Sigmoid colon (tissue), 7 donors: ENCODE measurements around the gene ABCB8. TPM values are rescaled to one million over a fixed set of nuclear protein-coding genes. Genes with fewer than 3 reads are reported as not detected.

Experiments used
- DNase-seq: peaks from one replicate; pipeline ENCODE4 v3.0.0-alpha.2; 2019
- H3K27ac ChIP-seq, 4 donors: fragments of 200-600 bp; sonication (generic); one replicate each; pipeline ENCODE4 v1.5.1; 2016 to 2019; ENCODE audit warnings: mild to moderate bottlenecking in 1 of 4
- H3K27me3 ChIP-seq, 3 donors: fragments of 200-600 bp; sonication (generic); one replicate each; pipeline ENCODE4 v1.5.1; 2019; ENCODE audit warnings: mild to moderate bottlenecking in 1 of 3
- H3K36me3 ChIP-seq, 4 donors: fragments of 200-600 bp; sonication (generic); one replicate each; pipeline ENCODE4 v1.5.1; 2016 to 2019
- H3K4me1 ChIP-seq, 4 donors: fragments of 200-600 bp; sonication (generic); one replicate each; pipeline ENCODE4 v1.5.1; 2017 to 2019
- H3K4me3 ChIP-seq, 4 donors: fragments of 200-600 bp; sonication (generic); one replicate each; pipeline ENCODE4 v1.5.1; 2017 to 2019; ENCODE audit warnings: mild to moderate bottlenecking in 2 of 4, moderate library complexity in 1 of 4
- H3K9me3 ChIP-seq, 4 donors: fragments of 200-600 bp in 3 of 4; sonication (generic) in 3 of 4; one replicate each; pipeline versions ENCODE4 v1.5.1 to v1.6.1; 2013 to 2019
- EP300 ChIP-seq, 4 donors: sonication (generic); formaldehyde crosslinking; IDR thresholded peaks; one replicate each; pipeline ENCODE4 v1.6.1; 2017; ENCODE audit warnings: antibody characterized with exemption in 4 of 4
- POLR2A ChIP-seq, 2 donors: fragments of 450-650 bp; IDR thresholded peaks; one replicate each; pipeline ENCODE4 v1.6.1; 2016; ENCODE audit warnings: antibody characterized with exemption in 2 of 2, mild to moderate bottlenecking in 2 of 2, moderate library complexity in 2 of 2
- POLR2AphosphoS5 ChIP-seq, 4 donors: sonication (generic); formaldehyde crosslinking; IDR thresholded peaks; one replicate each; pipeline ENCODE4 v1.6.1; 2017; ENCODE audit warnings: antibody characterized with exemption in 4 of 4
- WGBS, 2 donors: extraction: QIAGEN DNeasy Blood & Tissue Kit; methylation state at CpG; one replicate each; pipeline ENCODE4 v1.1.7; 2013; 5-methylcytosine and 5-hydroxymethylcytosine counted together
- intact Hi-C: fragments of 100-400 bp; cut with DNase I; formaldehyde crosslinking; loops from one replicate; pipeline ENCODE4 v1.15.1; 2023
- polyA plus RNA-seq, 3 donors: library from polyadenylated mRNA; stranded (reverse); fragments of 200-250 nt; gene quantifications; one replicate each; pipeline ENCODE4 v1.2.3, GENCODE V29; 2013
- total RNA-seq, 4 donors: library from RNA; depleted of rRNA; stranded (reverse); fragments of >200 nt; gene quantifications; one replicate each; pipeline ENCODE4 v1.1.0, GENCODE V29; 2016
- TF ChIP-seq, protein P1 (sequence below), 4 experiments: fragments of 450-650 bp in 3 of 4; fragments of 200-600 bp in 1 of 4; IDR thresholded peaks; one replicate each; pipeline ENCODE4 v1.5.1; 2016 to 2019; ENCODE audit warnings: antibody characterized with exemption in 4 of 4, mild to moderate bottlenecking in 3 of 4, moderate library complexity in 2 of 4
- donor health status: healthy with polysubstance abuse.
- donor health status: Bipolar disorder and iron deficiency.
- donor health status: healthy.

Gene ABCB8
- total and polyA plus RNA-seq, 7 donors: 3.0 to 32.8 (median 18.3) TPM

GRCh38 chr7:150982351-150982750 lies 45.9 kb upstream of the ABCB8 start:
- peaks cover 0 to 34% (median 29%) of the 10 kb centered on the region in 4 donors for H3K4me1 ChIP-seq
- DNase-seq: no peak
- no peaks in the 10 kb centered on the region for H3K27me3 ChIP-seq
- 34 to 49% methylated on average over 3 of the region's 3 CpGs for WGBS, 2 donors
- TF ChIP-seq POLR2AphosphoS5 (IDR thresholded peaks at IDR 0.05) (no peak), EP300 (IDR thresholded peaks at IDR 0.05) (no peak), POLR2A (IDR thresholded peaks at IDR 0.05) (no peak)
- TF ChIP-seq, protein P1, sequence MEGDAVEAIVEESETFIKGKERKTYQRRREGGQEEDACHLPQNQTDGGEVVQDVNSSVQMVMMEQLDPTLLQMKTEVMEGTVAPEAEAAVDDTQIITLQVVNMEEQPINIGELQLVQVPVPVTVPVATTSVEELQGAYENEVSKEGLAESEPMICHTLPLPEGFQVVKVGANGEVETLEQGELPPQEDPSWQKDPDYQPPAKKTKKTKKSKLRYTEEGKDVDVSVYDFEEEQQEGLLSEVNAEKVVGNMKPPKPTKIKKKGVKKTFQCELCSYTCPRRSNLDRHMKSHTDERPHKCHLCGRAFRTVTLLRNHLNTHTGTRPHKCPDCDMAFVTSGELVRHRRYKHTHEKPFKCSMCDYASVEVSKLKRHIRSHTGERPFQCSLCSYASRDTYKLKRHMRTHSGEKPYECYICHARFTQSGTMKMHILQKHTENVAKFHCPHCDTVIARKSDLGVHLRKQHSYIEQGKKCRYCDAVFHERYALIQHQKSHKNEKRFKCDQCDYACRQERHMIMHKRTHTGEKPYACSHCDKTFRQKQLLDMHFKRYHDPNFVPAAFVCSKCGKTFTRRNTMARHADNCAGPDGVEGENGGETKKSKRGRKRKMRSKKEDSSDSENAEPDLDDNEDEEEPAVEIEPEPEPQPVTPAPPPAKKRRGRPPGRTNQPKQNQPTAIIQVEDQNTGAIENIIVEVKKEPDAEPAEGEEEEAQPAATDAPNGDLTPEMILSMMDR (IDR thresholded peaks at IDR 0.05): no peak
- H3K27ac ChIP-seq: no peak overlapping the region
- H3K36me3 ChIP-seq: no peaks in the 10 kb centered on the region
- H3K9me3 ChIP-seq: no peaks in the 10 kb centered on the region
- no peak overlapping the region for H3K4me3 ChIP-seq
- intact Hi-C loops: no loop called here

DNA sequence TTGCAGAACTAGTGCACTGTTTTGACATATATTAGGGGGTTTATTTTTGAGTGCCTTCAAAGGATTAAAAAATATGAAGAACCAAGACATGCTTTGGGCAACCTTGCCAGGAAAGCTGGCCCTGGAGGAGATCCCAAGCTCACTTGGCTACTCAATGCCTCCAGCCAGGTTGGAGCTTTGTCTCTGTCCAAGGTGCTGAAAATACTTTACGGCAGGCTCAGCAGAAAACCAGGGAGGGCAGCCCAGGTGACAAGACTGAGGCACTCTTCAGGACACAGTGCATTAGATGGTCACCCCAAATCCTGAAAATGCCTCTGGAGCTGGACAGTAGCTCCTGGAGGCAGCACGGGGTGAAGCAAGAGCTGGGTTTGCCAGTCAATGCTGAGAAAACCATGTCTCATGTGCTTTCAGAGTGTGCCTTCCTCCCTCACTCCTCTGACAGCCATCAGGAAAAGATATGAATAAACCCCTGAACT lies 44.3 kb upstream of the ABCB8 start:
- whole genome bisulfite sequencing, 2 donors: 5 to 7% methylated on average over 2 of the region's 2 CpGs
- no peak for TF ChIP-seq POLR2A (IDR thresholded peaks at IDR 0.05)
- TF ChIP-seq, protein P1 (IDR thresholded peaks at IDR 0.05): no peak
- no peak overlapping the region for H3K27ac ChIP-seq
- intact Hi-C loops: no loop called here
- peaks cover 0 to 33% (median 30%) of the 10 kb centered on the region in 4 donors for H3K4me1 ChIP-seq
- no peaks in the 10 kb centered on the region for H3K9me3 ChIP-seq
- H3K4me3 ChIP-seq: no peak overlapping the region
- no peaks in the 10 kb centered on the region for H3K36me3 ChIP-seq
- H3K27me3 ChIP-seq: no peaks in the 10 kb centered on the region
- no peak for DNase-seq

DNA sequence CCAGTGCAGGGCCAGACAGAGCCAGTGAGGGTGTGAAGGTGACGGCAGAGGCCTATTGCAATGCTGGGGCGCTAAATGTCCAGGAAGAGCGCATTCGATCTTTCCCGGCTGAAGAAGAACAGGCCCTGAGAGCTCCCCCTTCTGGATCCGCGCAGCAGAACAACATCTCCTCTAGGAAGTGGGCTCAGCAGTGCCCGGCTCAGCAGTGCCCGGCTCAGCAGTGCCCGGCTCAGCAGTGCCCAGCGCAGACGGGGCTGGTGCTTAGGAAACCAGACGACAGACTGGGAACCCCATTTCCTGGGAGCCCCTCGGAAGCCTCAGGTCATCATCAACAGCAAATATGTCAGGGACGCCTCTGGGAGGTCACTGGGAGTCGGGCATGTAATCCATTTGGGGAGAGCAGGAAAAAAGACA lies 42.1 kb upstream of the ABCB8 start:
- no peak for DNase-seq
- 6 to 10% methylated on average over 16 of the region's 16 CpGs for WGBS, 2 donors
- TF ChIP-seq, protein P1 (IDR thresholded peaks at IDR 0.05): peak; percentile 33 to 79 (median 72)
- TF ChIP-seq EP300 (IDR thresholded peaks at IDR 0.05) (no peak), POLR2AphosphoS5 (IDR thresholded peaks at IDR 0.05) (peak in 1 of 4 donors; percentile 17), POLR2A (IDR thresholded peaks at IDR 0.05) (no peak)
- H3K36me3 ChIP-seq: no peaks in the 10 kb centered on the region
- peaks cover 0 to 25% (median 19%) of the 10 kb centered on the region in 4 donors for H3K4me1 ChIP-seq
- no peak overlapping the region for H3K4me3 ChIP-seq
- H3K9me3 ChIP-seq: no peaks in the 10 kb centered on the region
- intact Hi-C loops: loop anchor here (1.0 kb wide), 1 partner anchor 23 kb away; no protein-coding TSS in a partner anchor
- H3K27me3 ChIP-seq: no peaks in the 10 kb centered on the region
- H3K27ac ChIP-seq: peak overlapping the region in 2 of 4 donors; percentile 18 to 27

GRCh38 chr7:150986556-150986955 lies 41.7 kb upstream of the ABCB8 start:
- H3K27me3 ChIP-seq: no peaks in the 10 kb centered on the region
- no peak for TF ChIP-seq POLR2AphosphoS5 (IDR thresholded peaks at IDR 0.05)
- no peak for TF ChIP-seq EP300 (IDR thresholded peaks at IDR 0.05)
- no peak for TF ChIP-seq POLR2A (IDR thresholded peaks at IDR 0.05)
- TF ChIP-seq, protein P1 (IDR thresholded peaks at IDR 0.05): no peak
- no peak for DNase-seq
- intact Hi-C loops: loop anchor here (1.0 kb wide), 1 partner anchor 23 kb away; no protein-coding TSS in a partner anchor
- H3K9me3 ChIP-seq: no peaks in the 10 kb centered on the region
- peaks cover 0 to 25% (median 19%) of the 10 kb centered on the region in 4 donors for H3K4me1 ChIP-seq
- no peaks in the 10 kb centered on the region for H3K36me3 ChIP-seq
- H3K27ac ChIP-seq: no peak overlapping the region
- H3K4me3 ChIP-seq: no peak overlapping the region
- 73 to 74% methylated on average over 5 of the region's 5 CpGs for WGBS, 2 donors
